SJSA1 (cell line): ENCODE measurements around the gene WFIKKN1. TPM values are rescaled to one million over a fixed set of nuclear protein-coding genes. Genes with fewer than 3 reads are reported as not detected.

ENCODE experiments used
- DNase-seq, 2 experiments: peaks; one replicate each; pipeline ENCODE4 v3.0.0-alpha.2; 2015 to 2020; ENCODE audit warnings: low spot score in 2 of 2, low read depth in 1 of 2
- H3K27ac ChIP-seq: fragments of 250-450 bp; sonication (Bioruptor Pico); 2 replicates; pipeline ENCODE4 v1.5.1; 2020; ENCODE audit warnings: mild to moderate bottlenecking, moderate library complexity
- H3K27me3 ChIP-seq: fragments of 250-450 bp; sonication (Bioruptor Pico); replicated peaks from 2 replicates; pipeline ENCODE4 v1.5.1; 2020; ENCODE audit warnings: mild to moderate bottlenecking, moderate library complexity
- H3K36me3 ChIP-seq: fragments of 250-450 bp; sonication (Bioruptor Pico); 2 replicates; pipeline ENCODE4 v1.5.1; 2020; ENCODE audit warnings: mild to moderate bottlenecking
- H3K4me1 ChIP-seq: fragments of 250-450 bp; sonication (Bioruptor Pico); replicated peaks from 2 replicates; pipeline ENCODE4 v1.6.1; 2021; ENCODE audit warnings: mild to moderate bottlenecking
- H3K4me3 ChIP-seq: fragments of 250-450 bp; sonication (Bioruptor Pico); 2 replicates; pipeline ENCODE4 v1.5.1; 2020; ENCODE audit warnings: mild to moderate bottlenecking
- H3K9me3 ChIP-seq: fragments of 250-450 bp; sonication (Bioruptor Pico); replicated peaks from 2 replicates; pipeline ENCODE4 v1.5.1; 2020; ENCODE audit warnings: mild to moderate bottlenecking
- total RNA-seq: library from RNA; depleted of rRNA; stranded (reverse); fragments of >200 nt; shearing (Covaris generic); gene quantifications from 2 replicates; pipeline ENCODE4 v1.2.3, GENCODE V29; 2014

Gene WFIKKN1
- total RNA-seq, 1 experiment from 2014 or later: 0.39 TPM

DNA sequence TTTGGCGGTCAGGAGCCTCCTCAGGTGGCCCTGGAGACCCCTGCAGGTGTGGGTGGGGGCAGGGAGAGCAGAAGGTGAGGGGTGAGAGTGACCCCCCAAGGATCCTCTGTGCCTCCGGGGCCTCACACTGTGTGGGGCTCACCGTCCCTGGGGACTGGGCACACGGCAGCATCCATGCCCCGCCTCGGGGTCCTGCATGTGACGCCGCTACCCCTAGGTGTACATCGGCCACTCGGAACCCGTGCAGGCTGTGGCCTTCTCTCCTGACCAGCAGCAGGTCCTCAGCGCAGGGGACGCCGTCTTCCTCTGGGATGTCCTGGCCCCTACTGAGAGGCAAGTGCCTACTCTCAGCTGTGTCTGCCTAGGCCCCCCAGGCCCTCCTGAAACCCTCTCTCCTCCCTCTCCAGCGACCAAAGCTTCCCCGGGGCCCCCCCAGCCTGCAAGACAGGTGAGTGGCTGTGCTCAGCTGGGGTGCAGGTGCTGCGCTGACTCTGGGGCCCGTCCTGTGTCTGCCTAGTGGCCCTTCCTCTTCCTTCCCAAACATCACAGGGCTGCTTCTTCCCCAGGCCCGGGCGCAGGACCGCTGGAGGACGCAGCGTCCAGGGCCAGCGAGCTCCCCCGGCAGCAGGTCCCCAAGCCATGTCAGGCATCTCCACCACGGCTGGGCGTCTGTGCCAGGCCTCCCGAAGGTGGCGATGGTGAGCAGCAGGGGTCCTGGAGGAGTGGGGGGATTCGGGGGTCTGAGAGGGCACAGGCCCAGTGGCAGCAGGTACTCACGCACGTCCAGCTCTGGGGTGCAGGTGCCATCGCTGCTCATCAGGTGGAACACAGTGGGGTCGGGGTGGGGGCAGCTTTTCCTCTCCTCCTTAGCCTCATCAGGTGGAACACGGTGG lies 28.1 kb downstream of the WFIKKN1 start:
- H3K4me3 ChIP-seq: no peak overlapping the region
- H3K36me3 ChIP-seq: peaks cover 59% of the 10 kb centered on the region
- DNase-seq: no peak
- no peaks in the 10 kb centered on the region for H3K4me1 ChIP-seq
- H3K27me3 ChIP-seq: no peaks in the 10 kb centered on the region
- no peaks in the 10 kb centered on the region for H3K9me3 ChIP-seq
- no peak overlapping the region for H3K27ac ChIP-seq

- Histone ChIP-seq H3K9me3 (no peaks in the 10 kb centered on the region), H3K36me3 (peaks cover 58% of the 10 kb centered on the region), H3K27me3 (no peaks in the 10 kb centered on the region), H3K27ac (no peak overlapping the region), H3K4me3 (no peak overlapping the region), H3K4me1 (no peaks in the 10 kb centered on the region)
- no peak for DNase-seq
These were observed 28.8 kb downstream of the WFIKKN1 start for GRCh38 chr16:659618-660017.

DNA sequence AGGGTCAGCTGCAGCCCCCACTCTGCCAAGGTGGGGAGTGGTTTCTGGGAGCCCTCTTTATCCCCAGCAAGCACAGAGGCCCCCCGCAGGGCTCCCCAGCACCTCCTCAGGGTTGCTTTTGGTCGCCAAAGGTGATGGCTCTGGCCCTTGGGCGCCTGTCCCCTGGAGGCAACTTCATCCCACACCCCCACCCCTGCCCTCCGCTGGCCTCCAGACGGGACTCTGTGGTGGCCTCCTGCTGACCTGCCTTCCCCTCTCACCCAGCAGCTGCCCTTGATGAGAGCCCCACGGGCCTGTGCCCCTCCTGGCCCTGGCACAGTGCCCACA lies 29.3 kb downstream of the WFIKKN1 start:
- Histone ChIP-seq H3K9me3 (no peaks in the 10 kb centered on the region), H3K27me3 (no peaks in the 10 kb centered on the region), H3K36me3 (peaks cover 53% of the 10 kb centered on the region), H3K4me1 (no peaks in the 10 kb centered on the region), H3K4me3 (no peak overlapping the region), H3K27ac (no peak overlapping the region)
- DNase-seq: no peak

- no peaks in the 10 kb centered on the region for H3K9me3 ChIP-seq
- H3K36me3 ChIP-seq: peaks cover 48% of the 10 kb centered on the region
- DNase-seq: no peak
- no peak overlapping the region for H3K4me3 ChIP-seq
- H3K27me3 ChIP-seq: no peaks in the 10 kb centered on the region
- no peak overlapping the region for H3K27ac ChIP-seq
- no peaks in the 10 kb centered on the region for H3K4me1 ChIP-seq
These were observed 29.8 kb downstream of the WFIKKN1 start for GRCh38 chr16:660459-661183.

- no peaks in the 10 kb centered on the region for H3K9me3 ChIP-seq
- H3K4me1 ChIP-seq: no peaks in the 10 kb centered on the region
- H3K27me3 ChIP-seq: no peaks in the 10 kb centered on the region
- H3K27ac ChIP-seq: no peak overlapping the region
- DNase-seq: no peak
- peaks cover 44% of the 10 kb centered on the region for H3K36me3 ChIP-seq
- no peak overlapping the region for H3K4me3 ChIP-seq
These were observed 30.5 kb downstream of the WFIKKN1 start for GRCh38 chr16:661184-661821.

DNA sequence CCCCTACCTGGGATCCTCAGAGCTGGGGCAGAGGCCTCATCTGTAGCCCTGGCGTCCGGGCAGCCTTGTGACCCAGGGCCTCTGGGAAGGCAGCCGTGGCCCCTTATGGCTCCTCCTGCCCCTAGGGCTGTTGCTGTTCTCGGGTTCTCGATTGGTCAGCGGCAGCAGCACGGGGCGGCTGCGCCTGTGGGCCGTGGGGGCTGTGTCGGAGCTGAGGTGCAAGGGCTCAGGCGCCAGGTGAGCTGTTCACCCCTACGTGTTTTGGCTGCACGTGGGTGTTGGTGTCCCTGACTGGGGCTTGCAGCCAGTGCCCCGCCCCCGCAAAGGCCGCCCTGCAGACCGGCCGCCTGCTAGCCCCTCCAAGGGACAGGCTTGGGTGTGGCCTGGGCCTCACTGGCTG lies 31.3 kb downstream of the WFIKKN1 start:
- DNase-seq: no peak
- Histone ChIP-seq H3K27ac (no peak overlapping the region), H3K36me3 (peaks cover 39% of the 10 kb centered on the region), H3K4me1 (no peaks in the 10 kb centered on the region), H3K4me3 (no peak overlapping the region), H3K27me3 (no peaks in the 10 kb centered on the region), H3K9me3 (no peaks in the 10 kb centered on the region)

DNA sequence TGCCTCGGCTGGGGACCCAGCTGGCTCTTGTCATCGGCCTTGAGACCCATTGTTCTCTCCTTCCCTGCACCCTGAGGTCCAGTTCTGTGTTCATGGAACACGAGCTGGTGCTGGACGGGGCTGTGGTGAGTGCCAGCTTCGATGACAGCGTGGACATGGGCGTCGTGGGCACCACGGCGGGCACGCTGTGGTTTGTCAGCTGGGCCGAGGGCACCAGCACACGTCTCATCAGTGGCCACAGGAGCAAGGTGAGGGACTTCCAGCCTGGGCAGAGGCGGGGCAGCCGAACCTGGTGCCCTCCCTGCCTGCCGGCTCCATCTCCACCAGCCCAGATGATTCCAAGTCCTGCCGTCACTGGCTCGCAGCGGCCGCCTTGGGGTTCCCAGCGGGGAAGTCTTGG lies 31.8 kb downstream of the WFIKKN1 start:
- no peaks in the 10 kb centered on the region for H3K27me3 ChIP-seq
- H3K9me3 ChIP-seq: no peaks in the 10 kb centered on the region
- no peak overlapping the region for H3K4me3 ChIP-seq
- H3K27ac ChIP-seq: no peak overlapping the region
- peaks cover 39% of the 10 kb centered on the region for H3K36me3 ChIP-seq
- H3K4me1 ChIP-seq: no peaks in the 10 kb centered on the region; the same call in 1 of the 2 replicates
- no peak for DNase-seq

GRCh38 chr16:666572-666971 lies 35.8 kb downstream of the WFIKKN1 start:
- no peak for DNase-seq
- no peaks in the 10 kb centered on the region for H3K9me3 ChIP-seq
- H3K27ac ChIP-seq: no peak overlapping the region
- no peak overlapping the region for H3K4me3 ChIP-seq
- no peaks in the 10 kb centered on the region for H3K27me3 ChIP-seq
- H3K36me3 ChIP-seq: peaks cover 47% of the 10 kb centered on the region
- H3K4me1 ChIP-seq: peaks cover 10% of the 10 kb centered on the region

DNA sequence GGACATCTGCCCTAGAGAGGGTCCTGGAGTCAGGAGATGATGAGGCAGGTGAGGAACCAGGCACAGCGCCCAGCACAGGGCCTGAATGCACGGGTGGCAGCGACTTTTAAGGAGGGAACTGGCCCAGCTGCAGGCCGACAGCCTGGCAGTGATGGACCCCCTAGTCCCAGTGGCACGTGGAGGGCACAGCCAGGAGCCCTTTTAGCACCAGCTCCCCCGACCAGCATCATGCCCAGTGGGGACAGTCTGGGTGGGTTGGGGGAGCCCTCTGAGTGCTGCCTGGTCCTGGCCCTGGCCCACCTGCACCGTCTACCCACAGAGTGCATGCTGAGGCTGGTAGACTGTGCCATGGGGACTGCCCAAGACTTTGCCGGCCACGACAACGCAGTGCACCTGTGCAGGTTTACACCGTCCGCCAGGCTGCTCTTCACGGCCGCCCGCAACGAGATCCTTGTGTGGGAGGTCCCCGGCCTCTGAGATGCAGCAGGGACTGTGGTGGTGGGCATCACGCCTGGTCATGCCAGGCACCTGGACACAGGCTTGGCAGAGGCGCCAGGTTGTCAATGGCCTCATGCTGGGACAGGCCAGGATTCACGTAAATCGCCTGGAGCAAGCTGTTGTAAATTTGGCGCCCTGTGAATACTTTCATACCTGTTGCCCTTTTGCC lies 36.5 kb downstream of the WFIKKN1 start:
- Histone ChIP-seq H3K4me1 (peaks cover 10% of the 10 kb centered on the region), H3K9me3 (no peaks in the 10 kb centered on the region), H3K36me3 (peaks cover 53% of the 10 kb centered on the region), H3K27ac (no peak overlapping the region), H3K4me3 (peak overlapping the region; percentile 80), H3K27me3 (no peaks in the 10 kb centered on the region)
- DNase-seq: no peak

DNA sequence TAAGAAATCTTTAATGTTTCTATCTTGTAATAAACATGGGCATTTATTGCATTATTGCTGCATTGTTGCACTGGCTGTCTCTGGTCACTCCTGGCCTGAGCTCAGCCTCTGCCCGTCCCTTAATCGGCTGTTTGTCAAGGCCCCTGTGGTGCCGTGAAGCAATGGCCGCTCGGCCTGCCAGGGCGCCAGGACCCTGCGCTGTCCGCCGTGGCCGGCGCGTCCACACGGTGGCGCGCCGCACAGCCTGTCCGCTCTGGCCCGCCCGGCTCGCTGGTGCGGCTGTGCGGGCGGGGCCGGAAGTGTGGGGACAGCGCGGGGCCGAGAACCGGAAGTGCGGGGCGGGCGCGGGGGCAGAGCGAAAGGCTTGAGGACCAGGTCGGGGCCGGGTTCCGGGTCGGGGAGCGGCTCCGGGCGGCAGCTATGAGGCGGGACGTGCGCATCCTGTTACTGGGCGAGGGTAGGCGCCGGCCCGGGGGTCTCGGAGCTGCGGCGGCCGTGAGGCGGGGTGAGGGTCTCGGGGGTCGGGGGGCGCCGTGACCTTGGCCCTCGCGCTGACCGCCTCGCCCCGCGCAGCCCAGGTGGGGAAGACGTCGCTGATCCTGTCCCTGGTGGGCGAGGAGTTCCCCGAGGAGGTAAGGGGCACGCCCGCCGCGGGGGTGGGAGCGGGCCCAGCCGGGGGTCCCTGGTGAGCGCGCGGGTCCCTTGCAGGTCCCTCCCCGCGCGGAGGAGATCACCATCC lies 37.2 kb downstream of the WFIKKN1 start, which contains the start of gene RHOT2:
Gene RHOT2, plus strand, starts transcription at position 353 of the 739 bp plus-strand sequence. Its CDS starts 68 bp downstream, at position 421.
- H3K36me3 ChIP-seq: peaks cover 58% of the 10 kb centered on the region
- peaks cover 10% of the 10 kb centered on the region for H3K4me1 ChIP-seq
- H3K9me3 ChIP-seq: no peaks in the 10 kb centered on the region
- no peaks in the 10 kb centered on the region for H3K27me3 ChIP-seq
- peak; percentile 68 to 93 for DNase-seq
- H3K27ac ChIP-seq: peak within 1 kb of the TSS; percentile 23; the same call in 1 of the 2 replicates
- peak within 1 kb of the TSS; percentile 80 for H3K4me3 ChIP-seq

DNA sequence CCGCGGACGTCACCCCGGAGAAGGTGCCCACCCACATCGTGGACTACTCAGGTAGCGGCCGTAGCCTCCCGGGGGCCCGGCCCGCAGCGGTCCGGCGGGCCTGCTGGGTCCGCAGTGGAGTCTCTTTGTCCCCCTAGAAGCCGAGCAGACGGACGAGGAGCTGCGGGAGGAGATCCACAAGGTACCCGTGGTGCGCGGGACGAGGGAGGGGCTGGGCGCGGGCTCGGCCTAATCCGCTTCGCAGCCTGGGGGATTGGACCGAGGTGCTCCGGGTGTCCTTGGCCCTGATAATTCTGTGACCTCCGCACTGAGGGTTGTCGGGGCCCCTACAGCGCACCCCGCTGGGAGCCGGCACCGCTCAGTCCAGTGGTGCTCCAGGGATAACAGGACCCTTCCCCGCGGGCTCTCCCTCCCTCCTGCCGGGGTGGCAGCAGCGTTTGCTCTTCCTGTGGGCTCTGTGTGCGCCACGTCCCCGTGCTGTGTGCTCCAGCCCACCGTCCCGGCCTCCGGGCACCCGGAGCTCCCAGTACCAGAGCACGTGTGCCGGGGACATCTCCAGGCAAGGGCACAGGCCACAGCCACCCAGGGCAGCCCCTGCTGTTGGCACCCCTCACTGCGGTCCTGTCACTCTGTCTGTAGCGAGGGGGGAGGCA lies 37.9 kb downstream of the WFIKKN1 start:
- Histone ChIP-seq H3K4me3 (peak overlapping the region; percentile 80), H3K27ac (peak overlapping the region; percentile 23; the same call in 1 of the 2 replicates), H3K4me1 (peaks cover 10% of the 10 kb centered on the region), H3K9me3 (no peaks in the 10 kb centered on the region), H3K36me3 (peaks cover 65% of the 10 kb centered on the region), H3K27me3 (no peaks in the 10 kb centered on the region)
- peak in 1 of 2 experiments; percentile 26 for DNase-seq

DNA sequence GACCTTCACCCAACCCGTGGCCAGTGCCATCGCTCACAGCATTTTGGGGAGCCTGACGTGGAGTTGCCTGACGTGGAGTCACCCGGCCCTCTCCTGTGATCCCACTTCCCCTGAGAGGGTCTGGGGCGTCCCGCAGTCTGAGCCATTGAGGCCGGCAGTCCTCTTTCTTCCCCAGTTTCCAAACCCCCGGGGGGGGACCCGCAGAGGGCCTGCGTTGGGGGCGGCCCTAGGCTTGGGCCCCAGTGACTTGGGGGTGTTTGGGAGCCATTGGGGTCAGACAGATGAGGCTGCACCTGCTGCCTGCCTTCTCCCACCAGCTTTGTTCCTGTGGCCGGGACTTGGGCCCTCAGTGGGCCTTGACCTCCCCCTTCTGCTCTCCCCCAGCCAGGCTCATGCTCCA lies 38.9 kb downstream of the WFIKKN1 start:
- Histone ChIP-seq H3K27me3 (no peaks in the 10 kb centered on the region), H3K4me1 (peaks cover 10% of the 10 kb centered on the region), H3K9me3 (no peaks in the 10 kb centered on the region), H3K27ac (no peak overlapping the region), H3K36me3 (peaks cover 72% of the 10 kb centered on the region), H3K4me3 (peak overlapping the region; percentile 80; the same call in 1 of the 2 replicates)
- no peak for DNase-seq
